DLD1 (cell line): ENCODE data around the gene VMAC.
"Not testable (repeated sequence)": the region's sequence is repeated elsewhere in the genome, so short reads cannot be mapped to it uniquely, and the experiment has no call there.

Experiments used
- in situ Hi-C: cut with HindIII; loops from 2 replicates; pipeline ENCODE4 v1.10.0; 2017; ENCODE audit warnings: low sequenced_read_pairs

Gene VMAC

GRCh38 chr19:5883157-5883873, 21.4 kb upstream of the VMAC start:
- in situ Hi-C loops: not testable (repeated sequence)

- in situ Hi-C loops: not testable (repeated sequence)
These were observed 20.4 kb upstream of the VMAC start for GRCh38 chr19:5884065-5884811.

GRCh38 chr19:5889288-5889971, 15.2 kb upstream of the VMAC start:
- in situ Hi-C loops: no loop called here

GRCh38 chr19:5890099-5890498, 14.6 kb upstream of the VMAC start:
- in situ Hi-C loops: no loop called here

- in situ Hi-C loops: no loop called here
These were observed 13.1 kb upstream of the VMAC start for GRCh38 chr19:5891572-5891937.

- in situ Hi-C loops: no loop called here
These were observed 12.5 kb upstream of the VMAC start for GRCh38 chr19:5891938-5892771.

GRCh38 chr19:5892772-5893275, 11.8 kb upstream of the VMAC start:
- in situ Hi-C loops: no loop called here

GRCh38 chr19:5893296-5893903, 11.3 kb upstream of the VMAC start:
- in situ Hi-C loops: no loop called here

GRCh38 chr19:5893907-5894703, 10.6 kb upstream of the VMAC start:
- in situ Hi-C loops: no loop called here

GRCh38 chr19:5894704-5895349, 9.8 kb upstream of the VMAC start:
- in situ Hi-C loops: no loop called here

GRCh38 chr19:5895409-5895808, 9.3 kb upstream of the VMAC start:
- in situ Hi-C loops: no loop called here

GRCh38 chr19:5895890-5896289, 8.8 kb upstream of the VMAC start:
- in situ Hi-C loops: no loop called here

GRCh38 chr19:5896365-5897076, 8.2 kb upstream of the VMAC start:
- in situ Hi-C loops: no loop called here

- in situ Hi-C loops: no loop called here
These were observed 7.3 kb upstream of the VMAC start for GRCh38 chr19:5897189-5897969.

- in situ Hi-C loops: no loop called here
These were observed 4.7 kb upstream of the VMAC start for GRCh38 chr19:5899728-5900526.

- in situ Hi-C loops: no loop called here
These were observed 3.7 kb upstream of the VMAC start for GRCh38 chr19:5900976-5901375.

- in situ Hi-C loops: no loop called here
These were observed 1.5 kb upstream of the VMAC start for GRCh38 chr19:5903056-5903623.
